ENCODE measurements around the gene SPPL3. TPM values are rescaled to one million over a fixed set of nuclear protein-coding genes. Genes with fewer than 3 reads are reported as not detected.

SPPL3 gene
- total and polyA plus RNA-seq, 10 donors, result 9.0 to 76.9 (median 44.0) TPM

GRCh38 chr12:120870415-120870814 is 33.7 kb downstream of the SPPL3 start:
- no peak overlapping the region for H3K27ac ChIP-seq
- no peak overlapping the region for H3K4me3 ChIP-seq
- H3K4me1 ChIP-seq, result peaks cover 18 to 87% (median 64%) of the 10 kb centered on the region in 6 donors
- no peaks in the 10 kb centered on the region for H3K27me3 ChIP-seq (replicated peaks in 1 of 7)
- H3K36me3 ChIP-seq, result peaks cover 0 to 14% (median 0%) of the 10 kb centered on the region in 6 donors
- WGBS, 5 donors, result 86 to 100% (median 95%) methylated on average over 1 of the region's 1 CpG
- intact Hi-C loops (cut with DNase I; ENCODE audit: low total_unique reads), result no loop called here
- DNase-seq, result no peak
- no peaks in the 10 kb centered on the region for H3K9me3 ChIP-seq
- TF ChIP-seq, protein P1, sequence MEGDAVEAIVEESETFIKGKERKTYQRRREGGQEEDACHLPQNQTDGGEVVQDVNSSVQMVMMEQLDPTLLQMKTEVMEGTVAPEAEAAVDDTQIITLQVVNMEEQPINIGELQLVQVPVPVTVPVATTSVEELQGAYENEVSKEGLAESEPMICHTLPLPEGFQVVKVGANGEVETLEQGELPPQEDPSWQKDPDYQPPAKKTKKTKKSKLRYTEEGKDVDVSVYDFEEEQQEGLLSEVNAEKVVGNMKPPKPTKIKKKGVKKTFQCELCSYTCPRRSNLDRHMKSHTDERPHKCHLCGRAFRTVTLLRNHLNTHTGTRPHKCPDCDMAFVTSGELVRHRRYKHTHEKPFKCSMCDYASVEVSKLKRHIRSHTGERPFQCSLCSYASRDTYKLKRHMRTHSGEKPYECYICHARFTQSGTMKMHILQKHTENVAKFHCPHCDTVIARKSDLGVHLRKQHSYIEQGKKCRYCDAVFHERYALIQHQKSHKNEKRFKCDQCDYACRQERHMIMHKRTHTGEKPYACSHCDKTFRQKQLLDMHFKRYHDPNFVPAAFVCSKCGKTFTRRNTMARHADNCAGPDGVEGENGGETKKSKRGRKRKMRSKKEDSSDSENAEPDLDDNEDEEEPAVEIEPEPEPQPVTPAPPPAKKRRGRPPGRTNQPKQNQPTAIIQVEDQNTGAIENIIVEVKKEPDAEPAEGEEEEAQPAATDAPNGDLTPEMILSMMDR (IDR thresholded peaks at IDR 0.05 in 8 of 11, conservative IDR thresholded peaks at IDR 0.05 in 3 of 11), result no peak
- TF ChIP-seq POLR2AphosphoS5 (IDR thresholded peaks at IDR 0.05), result no peak

DNA sequence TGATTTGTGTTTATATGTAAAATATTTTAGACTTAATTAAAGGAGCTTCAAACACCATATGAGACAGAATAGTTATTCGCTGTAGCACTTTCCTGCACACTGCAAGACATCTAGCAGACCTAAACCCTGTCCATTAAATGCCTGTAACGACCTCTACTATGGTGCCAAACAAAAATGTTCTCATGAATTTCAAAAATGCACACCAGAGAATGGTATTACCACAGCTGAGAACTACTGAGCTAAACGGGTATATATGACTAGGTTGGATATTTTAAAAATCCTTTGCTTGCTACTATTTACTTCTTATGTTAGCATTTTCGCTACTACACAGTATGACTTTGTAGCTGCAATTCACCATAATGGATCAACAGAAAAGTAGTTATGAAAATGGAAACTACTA is 34.8 kb downstream of the SPPL3 start:
- H3K9me3 ChIP-seq, result no peaks in the 10 kb centered on the region
- intact Hi-C loops (cut with DNase I; ENCODE audit: low total_unique reads), result no loop called here
- H3K36me3 ChIP-seq, result peaks cover 0 to 14% (median 0%) of the 10 kb centered on the region in 6 donors
- H3K27me3 ChIP-seq (replicated peaks in 1 of 7), result no peaks in the 10 kb centered on the region
- no peak overlapping the region for H3K4me3 ChIP-seq
- H3K4me1 ChIP-seq, result peaks cover 18 to 87% (median 64%) of the 10 kb centered on the region in 6 donors
- no peak for DNase-seq
- H3K27ac ChIP-seq, result no peak overlapping the region
- 82 to 95% (median 91%) methylated on average over 4 of the region's 4 CpGs for WGBS, 5 donors
- TF ChIP-seq, protein P1 (IDR thresholded peaks at IDR 0.05 in 8 of 11, conservative IDR thresholded peaks at IDR 0.05 in 3 of 11), result no peak
- TF ChIP-seq POLR2AphosphoS5 (IDR thresholded peaks at IDR 0.05) (no peak), POLR2A (IDR thresholded peaks at IDR 0.05) (no peak)

DNA sequence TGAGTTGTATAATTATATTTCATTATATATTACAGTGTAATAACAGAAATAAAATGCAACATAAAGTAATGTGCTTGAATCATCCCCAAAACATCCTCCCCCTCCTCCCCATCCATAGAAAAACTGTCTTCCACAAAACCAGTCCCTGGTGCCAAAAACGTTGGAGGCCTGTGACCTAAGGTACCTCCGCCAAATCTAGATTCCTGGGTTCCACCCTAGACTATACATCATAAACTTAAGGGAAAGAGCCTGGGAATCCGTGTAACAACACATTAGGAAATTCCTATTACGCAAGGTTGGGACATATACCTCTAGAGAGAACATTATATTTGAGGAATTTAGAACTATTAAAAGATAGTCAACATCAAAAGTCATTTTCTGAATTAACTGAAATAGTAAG is 38.0 kb downstream of the SPPL3 start:
- no peak for DNase-seq
- H3K9me3 ChIP-seq, result no peaks in the 10 kb centered on the region
- no peak overlapping the region for H3K27ac ChIP-seq
- peaks cover 0 to 75% (median 44%) of the 10 kb centered on the region in 6 donors for H3K4me1 ChIP-seq
- peaks cover 0 to 11% (median 0%) of the 10 kb centered on the region in 6 donors for H3K36me3 ChIP-seq
- WGBS, 5 donors, result 69 to 85% (median 73%) methylated on average over 4 of the region's 4 CpGs
- no peak overlapping the region for H3K4me3 ChIP-seq
- no peaks in the 10 kb centered on the region for H3K27me3 ChIP-seq (replicated peaks in 1 of 7)
- intact Hi-C loops (cut with DNase I; ENCODE audit: low total_unique reads), result no loop called here
- no peak for TF ChIP-seq POLR2A (IDR thresholded peaks at IDR 0.05)

- Histone ChIP-seq H3K9me3 (no peaks in the 10 kb centered on the region), H3K27me3 (replicated peaks in 1 of 7) (no peaks in the 10 kb centered on the region), H3K36me3 (peaks cover 0 to 11% (median 0%) of the 10 kb centered on the region in 6 donors), H3K4me1 (peaks cover 0 to 76% (median 44%) of the 10 kb centered on the region in 6 donors), H3K4me3 (no peak overlapping the region), H3K27ac (no peak overlapping the region)
- intact Hi-C loops (cut with DNase I; ENCODE audit: low total_unique reads), result no loop called here
- TF ChIP-seq POLR2A (IDR thresholded peaks at IDR 0.05) (no peak), POLR2AphosphoS5 (IDR thresholded peaks at IDR 0.05) (no peak)
- TF ChIP-seq, protein P1 (IDR thresholded peaks at IDR 0.05 in 8 of 11, conservative IDR thresholded peaks at IDR 0.05 in 3 of 11), result no peak
- 64 to 83% (median 77%) methylated on average over 3 of the region's 3 CpGs for WGBS, 5 donors
- DNase-seq, result no peak
Observed at GRCh38 chr12:120865098-120865497, 39.1 kb downstream of the SPPL3 start.

- H3K36me3 ChIP-seq, result peaks cover 0 to 6% (median 0%) of the 10 kb centered on the region in 6 donors
- H3K27ac ChIP-seq, result no peak overlapping the region
- H3K9me3 ChIP-seq, result peaks cover 0 to 14% (median 5%) of the 10 kb centered on the region in 8 donors
- 90 to 100% (median 96%) methylated on average over 1 of the region's 1 CpG for WGBS, 5 donors
- TF ChIP-seq, protein P1 (IDR thresholded peaks at IDR 0.05 in 8 of 11, conservative IDR thresholded peaks at IDR 0.05 in 3 of 11), result no peak
- TF ChIP-seq POLR2A (IDR thresholded peaks at IDR 0.05), result no peak
- no peak for TF ChIP-seq POLR2AphosphoS5 (IDR thresholded peaks at IDR 0.05)
- no peak for DNase-seq
- H3K4me1 ChIP-seq, result peaks cover 4 to 86% (median 46%) of the 10 kb centered on the region in 6 donors
- intact Hi-C loops (cut with DNase I; ENCODE audit: low total_unique reads), result no loop called here
- no peak overlapping the region for H3K4me3 ChIP-seq
- H3K27me3 ChIP-seq (replicated peaks in 1 of 7), result no peaks in the 10 kb centered on the region
Observed at GRCh38 chr12:120862664-120863063, 41.5 kb downstream of the SPPL3 start.
